Astrocyte of the cerebellum (primary cell): ENCODE results near the gene ZDHHC9.

Source experiments
- DNase-seq: peaks from one replicate; pipeline ENCODE4 v3.0.0-alpha.2; 2011; ENCODE audit warnings: low read depth
- H3K4me3 ChIP-seq: 2 replicates; pipeline ENCODE4 v1.5.1; 2011; ENCODE audit warnings: mild to moderate bottlenecking, low read depth, low read length, moderate library complexity
- CTCF ChIP-seq: IDR thresholded peaks from 2 replicates; pipeline ENCODE4 v1.5.1; 2012; ENCODE audit warnings: low read length, low read depth, moderate library complexity, mild to moderate bottlenecking; ENCODE audit errors: missing control alignments
- in situ Hi-C: cut with HindIII; loops from 2 replicates; pipeline ENCODE4 v1.10.0; 2017; ENCODE audit warnings: low sequenced_read_pairs

ZDHHC9 gene

GRCh38 chrX:129760981-129761380 is 82.7 kb downstream of the ZDHHC9 start:
- in situ Hi-C loops = no loop called here
- no peak overlapping the region for H3K4me3 ChIP-seq
- no peak for DNase-seq
- TF ChIP-seq CTCF = no peak

- DNase-seq = no peak
- TF ChIP-seq CTCF = no peak
- no peak overlapping the region for H3K4me3 ChIP-seq
- in situ Hi-C loops = no loop called here
Measured at GRCh38 chrX:129760155-129760554, 83.5 kb downstream of the ZDHHC9 start.

DNA sequence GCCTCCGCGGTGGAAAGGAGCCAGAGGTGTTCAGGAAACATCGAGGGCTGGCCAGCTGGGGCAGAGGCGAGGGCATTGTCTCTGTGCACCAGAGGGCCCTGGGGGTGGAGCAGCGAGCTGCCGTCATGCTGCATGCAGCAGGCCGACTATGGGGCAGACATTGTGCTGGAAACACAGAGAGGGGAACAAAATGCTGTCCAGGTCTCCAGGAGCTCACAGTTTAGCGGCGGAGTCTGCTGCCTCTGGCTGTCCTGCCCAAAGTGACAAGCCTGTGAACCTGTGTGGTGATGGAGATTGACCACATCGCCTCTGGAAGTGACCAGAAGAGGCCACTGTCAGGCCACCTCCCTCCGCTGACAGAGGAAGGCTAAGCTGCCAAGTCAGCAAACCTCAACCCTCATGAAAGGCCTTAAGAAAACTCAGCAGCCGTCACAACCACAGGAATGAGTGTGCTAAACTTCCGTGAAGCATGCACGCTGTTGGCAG is 84.1 kb downstream of the ZDHHC9 start:
- peak; percentile 10 for TF ChIP-seq CTCF
- in situ Hi-C loops = no loop called here
- H3K4me3 ChIP-seq = no peak overlapping the region
- peak; percentile 92 for DNase-seq

- TF ChIP-seq CTCF = no peak
- no peak for DNase-seq
- in situ Hi-C loops = no loop called here
- no peak overlapping the region for H3K4me3 ChIP-seq
Measured at GRCh38 chrX:129755779-129756650, 87.7 kb downstream of the ZDHHC9 start.

DNA sequence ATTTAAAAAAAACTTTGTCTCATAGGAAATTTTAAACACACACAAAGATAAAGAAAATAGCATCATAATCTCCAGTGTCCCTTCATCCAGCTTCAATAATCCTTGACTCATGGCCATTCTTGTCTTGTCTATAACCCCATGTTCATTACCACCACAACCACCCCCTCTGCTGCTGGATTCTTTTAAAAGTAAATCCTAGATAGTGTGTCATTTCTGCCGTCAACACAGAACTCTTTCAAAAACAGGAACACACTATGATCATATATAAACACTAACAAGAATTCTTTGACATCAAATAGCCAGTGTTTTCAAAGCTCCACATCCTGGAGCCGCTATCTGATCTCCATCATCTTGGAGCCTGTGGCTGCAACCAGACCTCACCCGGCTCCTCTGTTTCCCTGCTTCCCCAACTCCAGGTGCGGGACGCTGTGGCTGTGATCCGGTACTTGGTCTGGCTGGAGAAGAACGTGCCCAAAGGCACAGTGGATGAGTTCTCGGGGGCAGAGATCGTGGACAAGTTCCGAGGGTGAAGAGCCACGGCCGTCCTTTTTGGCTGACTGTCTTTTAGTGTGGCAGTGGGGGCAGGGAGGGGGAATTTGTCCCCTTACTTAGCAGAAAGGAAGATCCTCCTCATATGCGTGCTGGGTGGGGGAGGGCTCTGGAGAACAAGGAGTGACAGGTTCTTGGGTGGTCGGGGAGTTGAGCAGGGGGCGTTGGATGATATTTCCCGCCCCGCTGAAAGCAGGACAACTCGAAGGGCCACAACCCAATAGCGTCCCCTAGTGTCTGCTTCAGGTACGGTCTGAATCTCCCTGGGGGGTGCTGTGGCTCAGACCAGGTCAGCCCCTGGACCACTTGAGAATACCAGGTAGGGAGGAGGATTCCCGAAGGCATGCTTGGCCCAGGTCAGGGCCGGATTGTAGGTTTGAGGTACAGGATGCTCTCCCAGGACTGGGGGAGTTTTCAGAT is 89.3 kb downstream of the ZDHHC9 start:
- peak; percentile 31 for TF ChIP-seq CTCF
- no peak overlapping the region for H3K4me3 ChIP-seq
- DNase-seq = no peak
- in situ Hi-C loops = no loop called here
